ENCODE data around the gene SHISA6. TPM values are rescaled to one million over a fixed set of nuclear protein-coding genes. Genes with fewer than 3 reads are reported as not detected.
"Not testable (repeated sequence)": the region's sequence is repeated elsewhere in the genome, so short reads cannot be mapped to it uniquely, and the experiment has no call there.

The SHISA6 gene
- total RNA-seq, 3 donors from 2014 or later: not detected

GRCh38 chr17:11301874-11302273 is 60.9 kb downstream of the SHISA6 start:
- DNase-seq; ATAC-seq; H3K4me3 Mint-ChIP-seq; H3K4me1 Mint-ChIP-seq (ENCODE audit: low read depth); H3K27me3 Mint-ChIP-seq (ENCODE audit: low read depth); H3K36me3 Mint-ChIP-seq (ENCODE audit: insufficient read depth); H3K9me3 Mint-ChIP-seq: not testable (repeated sequence)

DNA sequence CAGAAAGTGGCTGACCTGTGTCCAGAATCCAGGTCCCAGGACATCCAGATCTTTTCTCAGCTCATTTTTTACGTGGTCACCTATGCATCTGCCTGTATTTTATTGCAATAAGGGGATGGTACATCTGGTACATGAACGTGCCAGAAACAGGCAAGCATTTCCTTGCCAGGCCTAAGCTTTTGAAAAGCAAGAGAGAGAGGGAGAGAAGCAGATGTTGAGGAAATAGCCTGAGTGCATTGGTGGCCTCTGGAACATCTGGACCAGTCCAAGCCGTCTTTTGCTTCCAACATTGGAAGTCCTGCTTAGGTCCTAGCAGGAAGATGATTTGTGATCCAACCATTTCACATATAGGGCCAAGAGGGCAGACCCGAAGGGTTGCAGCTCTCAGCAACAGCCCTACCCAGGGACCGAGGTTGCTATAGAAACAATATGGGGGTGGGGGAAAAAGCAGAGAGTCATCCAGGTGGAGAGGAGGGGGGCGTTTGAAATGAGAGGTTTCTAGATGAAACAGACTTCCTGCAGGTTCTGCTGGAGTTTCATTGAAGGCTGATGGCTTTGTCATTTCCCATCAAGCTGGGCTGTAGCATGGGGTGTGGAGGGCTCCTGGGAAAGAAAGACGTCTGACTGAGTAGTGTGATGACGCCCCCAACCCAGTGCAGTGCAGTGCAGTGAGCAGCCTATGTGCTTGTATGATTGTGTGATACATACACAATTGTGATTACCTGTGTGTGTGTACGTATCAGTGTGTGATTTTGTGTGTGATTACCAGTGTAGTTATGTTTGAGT is 61.6 kb downstream of the SHISA6 start:
- Mint-ChIP-seq H3K4me3 (no peak overlapping the region), H3K4me1 (ENCODE audit: low read depth) (no peaks in the 10 kb centered on the region), H3K9me3 (no peaks in the 10 kb centered on the region), H3K27me3 (ENCODE audit: low read depth) (no peaks in the 10 kb centered on the region), H3K36me3 (ENCODE audit: insufficient read depth) (no peaks in the 10 kb centered on the region)
- ATAC-seq (no peak), DNase-seq (no peak)

DNA sequence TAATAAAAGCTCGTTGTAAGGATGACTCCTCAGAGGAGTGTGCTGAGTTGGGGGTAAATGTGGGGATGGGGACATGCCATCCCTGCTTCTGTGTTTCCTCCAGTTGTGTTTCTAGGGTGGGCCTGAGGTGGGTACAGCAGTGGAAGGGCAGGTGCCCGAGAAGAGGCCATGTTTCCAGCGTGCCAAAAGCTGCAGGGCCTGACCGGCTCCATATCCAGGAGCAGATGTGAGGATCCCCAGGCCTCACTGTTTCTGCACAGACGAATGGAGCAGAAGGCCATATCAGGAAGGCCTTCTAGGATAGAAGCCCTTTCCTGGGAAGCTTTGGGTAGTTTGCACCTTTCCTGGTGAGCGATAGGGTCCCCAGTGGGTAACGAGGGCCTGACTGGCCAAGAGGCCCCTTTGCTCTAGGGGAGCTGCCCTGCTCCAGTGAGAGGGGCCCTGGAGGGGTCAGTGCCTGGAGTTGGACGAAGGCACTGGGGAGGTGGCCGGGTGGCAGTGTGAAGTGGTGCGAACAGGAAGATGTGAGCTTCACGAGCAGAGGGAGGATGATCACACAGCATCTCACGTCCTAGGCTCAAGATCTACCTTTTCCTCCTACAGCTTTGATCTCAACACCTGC is 62.9 kb downstream of the SHISA6 start:
- H3K9me3 Mint-ChIP-seq: no peaks in the 10 kb centered on the region
- no peak overlapping the region for H3K4me3 Mint-ChIP-seq
- no peak for DNase-seq
- no peak for ATAC-seq
- no peaks in the 10 kb centered on the region for H3K27me3 Mint-ChIP-seq (ENCODE audit: low read depth)
- no peaks in the 10 kb centered on the region for H3K4me1 Mint-ChIP-seq (ENCODE audit: low read depth)
- no peaks in the 10 kb centered on the region for H3K36me3 Mint-ChIP-seq (ENCODE audit: insufficient read depth)

DNA sequence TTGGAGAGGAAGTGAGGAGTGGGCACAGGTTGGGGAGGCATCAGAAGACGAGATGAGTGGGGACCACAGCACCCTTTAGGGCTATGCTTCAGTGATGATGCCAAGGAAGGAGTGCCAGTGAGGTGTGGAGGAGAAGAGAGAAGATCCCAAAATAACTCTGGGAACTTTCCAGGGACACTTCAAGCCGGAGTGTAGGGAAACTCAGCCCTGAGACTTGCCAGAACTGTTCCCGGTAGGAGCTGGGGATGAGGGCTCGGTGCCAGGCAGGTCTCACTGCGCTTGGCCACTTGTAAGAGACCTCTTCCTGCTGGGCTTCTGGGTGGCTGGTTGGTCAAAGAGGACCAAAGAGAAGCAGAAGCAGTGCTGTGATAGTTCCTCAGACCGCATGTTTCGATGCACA is 63.6 kb downstream of the SHISA6 start:
- no peaks in the 10 kb centered on the region for H3K36me3 Mint-ChIP-seq (ENCODE audit: insufficient read depth)
- H3K4me1 Mint-ChIP-seq (ENCODE audit: low read depth): no peaks in the 10 kb centered on the region
- no peaks in the 10 kb centered on the region for H3K9me3 Mint-ChIP-seq
- no peak overlapping the region for H3K4me3 Mint-ChIP-seq
- H3K27me3 Mint-ChIP-seq (ENCODE audit: low read depth): no peaks in the 10 kb centered on the region
- ATAC-seq: no peak
- no peak for DNase-seq

DNA sequence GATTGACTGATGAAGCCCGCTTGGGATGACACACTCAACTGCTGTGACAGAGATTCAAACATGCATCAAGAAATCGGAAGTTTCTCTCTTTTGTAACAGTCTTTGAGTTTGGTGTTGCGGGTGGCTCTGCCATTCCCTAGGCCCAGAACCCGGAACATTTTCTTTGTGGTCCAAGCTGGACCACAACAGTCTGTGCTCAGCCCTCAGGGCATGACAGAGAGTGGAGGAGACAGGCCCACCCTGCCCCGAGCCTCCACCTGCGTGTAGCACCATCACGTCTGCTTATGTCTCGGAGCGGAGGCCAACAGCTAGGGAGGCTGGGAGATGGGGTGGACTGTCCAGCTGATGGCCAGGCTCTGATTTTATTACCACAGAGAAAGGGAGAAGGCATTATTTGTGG is 64.5 kb downstream of the SHISA6 start:
- no peaks in the 10 kb centered on the region for H3K4me1 Mint-ChIP-seq (ENCODE audit: low read depth)
- no peaks in the 10 kb centered on the region for H3K27me3 Mint-ChIP-seq (ENCODE audit: low read depth)
- H3K4me3 Mint-ChIP-seq: no peak overlapping the region
- DNase-seq (no peak), ATAC-seq (no peak)
- H3K9me3 Mint-ChIP-seq: peaks cover 3% of the 10 kb centered on the region
- H3K36me3 Mint-ChIP-seq (ENCODE audit: insufficient read depth): no peaks in the 10 kb centered on the region

- no peaks in the 10 kb centered on the region for H3K4me1 Mint-ChIP-seq (ENCODE audit: low read depth)
- no peak overlapping the region for H3K4me3 Mint-ChIP-seq
Observed at GRCh38 chr17:11308531-11308930, 67.5 kb downstream of the SHISA6 start.

DNA sequence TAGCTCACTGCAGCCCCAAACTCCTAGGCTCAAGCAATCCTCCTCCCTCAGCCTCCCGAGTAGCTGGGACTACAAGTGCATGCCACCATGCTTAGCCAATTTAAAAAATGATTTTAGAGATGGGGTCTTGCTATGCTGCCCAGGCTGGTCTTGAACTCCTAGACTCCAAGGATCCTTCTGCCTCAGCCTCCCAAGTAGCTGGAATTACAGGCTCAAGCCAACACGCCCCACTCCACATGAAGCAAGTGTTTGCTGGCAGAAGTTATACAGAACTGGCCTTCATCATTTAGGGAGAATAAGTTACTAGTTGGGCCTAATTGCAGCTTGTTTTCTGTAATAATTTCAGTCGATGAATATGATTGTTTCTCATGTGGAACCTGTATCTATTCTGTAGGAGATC is 68.0 kb downstream of the SHISA6 start:
- no peak for ATAC-seq
- no peak overlapping the region for H3K4me3 Mint-ChIP-seq
- no peaks in the 10 kb centered on the region for H3K36me3 Mint-ChIP-seq (ENCODE audit: insufficient read depth)
- H3K4me1 Mint-ChIP-seq (ENCODE audit: low read depth): no peaks in the 10 kb centered on the region
- H3K27me3 Mint-ChIP-seq (ENCODE audit: low read depth): no peaks in the 10 kb centered on the region
- peaks cover 3% of the 10 kb centered on the region for H3K9me3 Mint-ChIP-seq
- no peak for DNase-seq

More at GRCh38 chr17:11308531-11308930, 67.5 kb downstream of the SHISA6 start:
- H3K9me3 Mint-ChIP-seq: peaks cover 3% of the 10 kb centered on the region
- no peaks in the 10 kb centered on the region for H3K36me3 Mint-ChIP-seq (ENCODE audit: insufficient read depth)
- no peak for ATAC-seq
- no peaks in the 10 kb centered on the region for H3K27me3 Mint-ChIP-seq (ENCODE audit: low read depth)
- DNase-seq: no peak

DNA sequence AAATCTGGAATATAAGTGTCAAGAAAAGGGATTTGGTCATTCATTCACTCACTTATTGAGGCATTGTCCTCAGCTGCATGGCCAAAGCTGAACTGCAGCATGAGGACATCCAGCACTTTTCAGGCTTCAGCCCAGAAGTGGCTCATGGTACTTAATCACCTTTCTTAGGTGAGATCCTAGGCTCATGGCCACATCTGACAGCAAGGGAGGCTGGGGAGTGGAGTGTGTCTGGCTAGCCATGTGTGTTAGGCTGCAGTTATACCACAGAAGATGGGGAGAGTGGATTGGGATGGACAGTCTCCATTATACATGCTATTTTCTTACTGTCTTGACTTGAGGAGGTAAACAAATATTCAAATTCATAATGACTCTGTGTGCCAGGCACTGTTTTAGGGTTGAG is 68.8 kb downstream of the SHISA6 start:
- Mint-ChIP-seq H3K9me3 (peaks cover 3% of the 10 kb centered on the region), H3K36me3 (ENCODE audit: insufficient read depth) (no peaks in the 10 kb centered on the region), H3K4me3 (no peak overlapping the region), H3K27me3 (ENCODE audit: low read depth) (no peaks in the 10 kb centered on the region), H3K4me1 (ENCODE audit: low read depth) (no peaks in the 10 kb centered on the region)
- ATAC-seq (no peak), DNase-seq (no peak)

- H3K4me1 Mint-ChIP-seq (ENCODE audit: low read depth); H3K36me3 Mint-ChIP-seq (ENCODE audit: insufficient read depth); H3K4me3 Mint-ChIP-seq; H3K27me3 Mint-ChIP-seq (ENCODE audit: low read depth); ATAC-seq; DNase-seq; H3K9me3 Mint-ChIP-seq: not testable (repeated sequence)
Observed at GRCh38 chr17:11316451-11316850, 75.4 kb downstream of the SHISA6 start.

- DNase-seq (no peak), ATAC-seq (no peak)
- Mint-ChIP-seq H3K4me3 (no peak overlapping the region), H3K9me3 (peaks cover 3% of the 10 kb centered on the region), H3K27me3 (ENCODE audit: low read depth) (no peaks in the 10 kb centered on the region), H3K36me3 (ENCODE audit: insufficient read depth) (no peaks in the 10 kb centered on the region), H3K4me1 (ENCODE audit: low read depth) (no peaks in the 10 kb centered on the region)
Observed at GRCh38 chr17:11318207-11318606, 77.2 kb downstream of the SHISA6 start.

- no peak overlapping the region for H3K4me3 Mint-ChIP-seq
- no peaks in the 10 kb centered on the region for H3K4me1 Mint-ChIP-seq (ENCODE audit: low read depth)
- H3K36me3 Mint-ChIP-seq (ENCODE audit: insufficient read depth): no peaks in the 10 kb centered on the region
- no peak for DNase-seq
- ATAC-seq: no peak
- H3K9me3 Mint-ChIP-seq: peaks cover 3% of the 10 kb centered on the region
- no peaks in the 10 kb centered on the region for H3K27me3 Mint-ChIP-seq (ENCODE audit: low read depth)
Observed at GRCh38 chr17:11319894-11320293, 78.9 kb downstream of the SHISA6 start.

DNA sequence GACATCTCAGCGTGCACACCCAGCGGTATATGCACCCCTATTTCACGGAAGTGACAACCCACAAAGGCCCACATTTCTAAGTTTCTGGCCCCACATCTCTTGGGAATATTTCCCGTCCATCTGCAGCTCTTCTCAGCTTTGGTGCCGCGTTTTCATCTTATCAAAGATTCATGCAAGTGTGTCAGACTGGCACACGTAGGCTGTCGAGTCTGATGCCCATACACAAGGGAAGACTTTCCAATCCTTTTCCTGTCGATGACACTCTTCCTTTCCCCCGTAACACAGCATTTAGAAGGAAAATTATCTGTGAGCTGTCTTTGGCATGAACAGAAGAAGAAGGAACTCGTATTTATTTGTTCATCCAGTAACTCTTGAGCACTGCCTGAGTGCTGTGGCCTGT is 83.0 kb downstream of the SHISA6 start:
- Mint-ChIP-seq H3K4me3 (no peak overlapping the region), H3K9me3 (peaks cover 3% of the 10 kb centered on the region), H3K4me1 (ENCODE audit: low read depth) (no peaks in the 10 kb centered on the region), H3K27me3 (ENCODE audit: low read depth) (no peaks in the 10 kb centered on the region), H3K36me3 (ENCODE audit: insufficient read depth) (no peaks in the 10 kb centered on the region)
- DNase-seq (no peak), ATAC-seq (no peak)

- Mint-ChIP-seq H3K4me3 (no peak overlapping the region), H3K4me1 (ENCODE audit: low read depth) (no peaks in the 10 kb centered on the region), H3K9me3 (peaks cover 3% of the 10 kb centered on the region), H3K27me3 (ENCODE audit: low read depth) (no peaks in the 10 kb centered on the region), H3K36me3 (ENCODE audit: insufficient read depth) (no peaks in the 10 kb centered on the region)
- ATAC-seq (no peak), DNase-seq (no peak)
Observed at GRCh38 chr17:11324846-11325420, 83.9 kb downstream of the SHISA6 start.

DNA sequence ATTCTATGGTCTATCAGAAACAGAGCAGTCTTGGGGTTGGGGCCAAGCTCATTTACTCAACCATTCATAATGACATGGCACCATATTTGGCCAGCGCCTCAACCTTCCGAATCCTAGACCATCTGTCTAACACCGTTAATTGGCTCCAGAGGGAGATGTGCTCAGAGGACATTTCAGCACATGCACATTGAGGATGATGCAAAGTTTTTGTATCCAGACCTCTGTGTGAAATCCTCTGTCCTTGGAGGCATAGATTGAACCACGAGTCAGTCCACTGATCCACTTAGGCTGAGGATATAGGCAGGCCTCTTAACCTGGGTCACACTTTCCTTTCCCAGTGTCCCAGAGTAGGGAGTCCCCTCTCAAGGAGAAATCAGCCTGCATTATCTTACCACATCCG is 85.5 kb downstream of the SHISA6 start:
- H3K27me3 Mint-ChIP-seq (ENCODE audit: low read depth): no peaks in the 10 kb centered on the region
- ATAC-seq (no peak), DNase-seq (no peak)
- H3K4me3 Mint-ChIP-seq: no peak overlapping the region
- no peaks in the 10 kb centered on the region for H3K36me3 Mint-ChIP-seq (ENCODE audit: insufficient read depth)
- H3K4me1 Mint-ChIP-seq (ENCODE audit: low read depth): no peaks in the 10 kb centered on the region
- peaks cover 3% of the 10 kb centered on the region for H3K9me3 Mint-ChIP-seq

DNA sequence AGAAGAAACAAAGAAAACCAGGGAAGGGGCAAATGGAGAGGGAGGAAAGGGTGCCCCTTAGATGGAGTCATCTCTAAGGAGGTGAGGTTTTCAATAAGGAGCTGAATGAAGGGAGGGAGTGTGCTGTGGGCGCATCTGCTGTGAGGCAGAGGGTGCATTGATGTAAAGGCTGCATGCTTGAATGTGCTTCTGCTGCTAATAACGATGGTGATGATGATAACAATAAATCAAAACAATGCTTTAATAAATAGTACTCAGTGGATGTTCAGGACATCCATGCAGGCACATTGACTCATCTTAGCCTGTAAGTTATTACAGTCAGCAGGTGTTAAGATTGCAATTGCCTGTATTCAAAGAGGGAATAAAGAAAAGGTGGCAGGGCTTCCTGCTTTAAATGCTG is 87.8 kb downstream of the SHISA6 start:
- DNase-seq (no peak), ATAC-seq (no peak)
- Mint-ChIP-seq H3K4me3 (no peak overlapping the region), H3K9me3 (no peaks in the 10 kb centered on the region), H3K4me1 (ENCODE audit: low read depth) (no peaks in the 10 kb centered on the region), H3K27me3 (ENCODE audit: low read depth) (peaks cover 2% of the 10 kb centered on the region), H3K36me3 (ENCODE audit: insufficient read depth) (no peaks in the 10 kb centered on the region)

All from activated T-cell treated with anti-CD3 and anti-CD28 coated beads, Interleukin-2, amount 50 U/mL, for 4 hours (primary cell).